SJSA1 (cell line): ENCODE results near the gene TMED4. TPM values are rescaled to one million over a fixed set of nuclear protein-coding genes. Genes with fewer than 3 reads are reported as not detected.
"Not testable (repeated sequence)": the region's sequence is repeated elsewhere in the genome, so short reads cannot be mapped to it uniquely, and the experiment has no call there.

ENCODE experiments used
- DNase-seq, 2 experiments: peaks; one replicate each; pipeline ENCODE4 v3.0.0-alpha.2; 2015 to 2020; ENCODE audit warnings: low spot score in 2 of 2, low read depth in 1 of 2
- H3K27ac ChIP-seq: fragments of 250-450 bp; sonication (Bioruptor Pico); 2 replicates; pipeline ENCODE4 v1.5.1; 2020; ENCODE audit warnings: mild to moderate bottlenecking, moderate library complexity
- H3K27me3 ChIP-seq: fragments of 250-450 bp; sonication (Bioruptor Pico); replicated peaks from 2 replicates; pipeline ENCODE4 v1.5.1; 2020; ENCODE audit warnings: mild to moderate bottlenecking, moderate library complexity
- H3K36me3 ChIP-seq: fragments of 250-450 bp; sonication (Bioruptor Pico); 2 replicates; pipeline ENCODE4 v1.5.1; 2020; ENCODE audit warnings: mild to moderate bottlenecking
- H3K4me1 ChIP-seq: fragments of 250-450 bp; sonication (Bioruptor Pico); replicated peaks from 2 replicates; pipeline ENCODE4 v1.6.1; 2021; ENCODE audit warnings: mild to moderate bottlenecking
- H3K4me3 ChIP-seq: fragments of 250-450 bp; sonication (Bioruptor Pico); 2 replicates; pipeline ENCODE4 v1.5.1; 2020; ENCODE audit warnings: mild to moderate bottlenecking
- H3K9me3 ChIP-seq: fragments of 250-450 bp; sonication (Bioruptor Pico); replicated peaks from 2 replicates; pipeline ENCODE4 v1.5.1; 2020; ENCODE audit warnings: mild to moderate bottlenecking
- total RNA-seq: library from RNA; depleted of rRNA; stranded (reverse); fragments of >200 nt; shearing (Covaris generic); gene quantifications from 2 replicates; pipeline ENCODE4 v1.2.3, GENCODE V29; 2014

Gene TMED4
- total RNA-seq, 1 experiment from 2014 or later, result 164 TPM

DNA sequence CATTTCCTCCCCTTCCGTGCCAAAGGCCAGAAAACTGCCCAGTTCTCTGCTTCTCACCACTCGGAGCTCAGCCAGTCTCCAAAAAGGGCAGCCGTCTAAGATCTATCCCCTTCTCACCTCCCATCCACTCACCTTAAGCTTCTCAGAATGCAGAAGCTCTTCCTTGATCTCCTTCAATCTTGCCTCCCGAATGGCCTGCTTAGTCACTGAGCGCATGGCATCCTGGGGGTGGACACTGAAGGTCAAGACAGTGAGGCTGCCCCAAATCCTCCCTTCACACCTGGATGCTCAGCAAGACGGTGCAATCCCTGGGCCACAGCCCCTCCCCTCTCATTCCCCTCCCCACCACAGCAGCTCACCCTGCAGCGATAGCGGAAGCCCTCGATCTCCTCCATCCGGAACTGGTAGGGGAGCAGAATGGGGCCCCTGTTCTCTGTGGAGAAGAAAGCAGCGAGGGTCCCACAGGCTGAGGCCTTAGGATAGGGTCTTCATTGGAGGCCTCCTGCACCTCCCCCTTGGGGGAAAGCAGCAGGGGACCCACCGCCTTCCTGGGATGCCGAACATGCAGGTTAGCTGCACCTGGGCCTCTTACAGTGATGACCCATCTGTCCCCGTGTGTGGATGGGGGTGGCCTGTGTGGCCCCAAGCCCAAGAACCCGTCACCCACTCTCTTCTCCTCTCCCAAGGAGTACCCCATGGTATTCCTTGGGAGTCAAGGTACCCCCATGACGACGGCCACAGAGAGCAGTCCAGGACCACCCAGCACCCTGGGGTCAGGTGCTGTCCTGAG lies 13.1 kb downstream of the TMED4 start:
- Histone ChIP-seq H3K27me3 (no peaks in the 10 kb centered on the region), H3K9me3 (no peaks in the 10 kb centered on the region), H3K4me1 (peaks cover 10% of the 10 kb centered on the region), H3K27ac (no peak overlapping the region), H3K4me3 (no peak overlapping the region), H3K36me3 (peaks cover 91% of the 10 kb centered on the region)
- DNase-seq, result no peak

DNA sequence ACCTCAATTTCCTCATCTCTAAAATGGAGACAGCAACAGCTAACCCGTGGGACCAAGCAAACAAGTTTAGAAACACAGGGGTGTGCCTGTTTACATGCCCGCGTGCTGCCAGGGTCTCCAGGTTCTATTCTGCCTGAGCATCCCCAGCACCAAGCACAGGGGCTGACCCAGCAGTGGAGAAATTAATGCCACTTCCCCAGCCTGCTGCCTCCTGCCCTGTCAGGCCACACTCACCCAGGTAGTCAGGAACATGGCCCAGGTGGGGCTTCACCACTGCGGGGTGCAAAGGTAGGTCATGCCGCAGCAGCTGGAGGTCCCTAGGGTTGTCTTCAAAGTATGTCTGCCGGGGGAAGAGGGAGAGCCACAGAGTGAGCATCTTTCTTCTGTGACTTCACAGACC lies 14.1 kb downstream of the TMED4 start:
- Histone ChIP-seq H3K27ac (no peak overlapping the region), H3K27me3 (no peaks in the 10 kb centered on the region), H3K9me3 (no peaks in the 10 kb centered on the region), H3K4me3 (no peak overlapping the region), H3K4me1 (peaks cover 8% of the 10 kb centered on the region), H3K36me3 (peaks cover 90% of the 10 kb centered on the region)
- no peak for DNase-seq

DNA sequence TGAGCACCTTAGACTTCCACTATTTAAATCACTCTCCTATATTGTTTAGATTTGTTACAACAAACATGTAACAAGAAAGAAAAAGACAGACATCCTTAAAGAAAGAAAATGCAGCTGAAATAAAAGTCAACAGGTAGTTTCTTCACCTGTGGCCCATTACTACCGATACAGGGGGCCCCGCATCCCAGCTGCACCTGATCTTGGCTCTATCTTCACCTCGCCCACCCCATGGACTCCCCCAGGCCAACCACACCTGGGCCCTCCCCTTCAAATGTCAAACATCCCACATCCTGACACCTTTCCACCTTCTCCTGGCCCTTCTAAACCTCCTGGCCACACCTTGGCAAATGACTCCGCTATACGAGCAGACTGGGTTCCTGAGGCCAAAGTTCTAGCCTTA lies 15.4 kb downstream of the TMED4 start:
- no peaks in the 10 kb centered on the region for H3K27me3 ChIP-seq
- no peak overlapping the region for H3K27ac ChIP-seq
- peaks cover 78% of the 10 kb centered on the region for H3K36me3 ChIP-seq
- DNase-seq, result no peak
- H3K4me3 ChIP-seq, result no peak overlapping the region
- peaks cover 9% of the 10 kb centered on the region; the same call in 1 of the 2 replicates for H3K4me1 ChIP-seq
- no peaks in the 10 kb centered on the region for H3K9me3 ChIP-seq

DNA sequence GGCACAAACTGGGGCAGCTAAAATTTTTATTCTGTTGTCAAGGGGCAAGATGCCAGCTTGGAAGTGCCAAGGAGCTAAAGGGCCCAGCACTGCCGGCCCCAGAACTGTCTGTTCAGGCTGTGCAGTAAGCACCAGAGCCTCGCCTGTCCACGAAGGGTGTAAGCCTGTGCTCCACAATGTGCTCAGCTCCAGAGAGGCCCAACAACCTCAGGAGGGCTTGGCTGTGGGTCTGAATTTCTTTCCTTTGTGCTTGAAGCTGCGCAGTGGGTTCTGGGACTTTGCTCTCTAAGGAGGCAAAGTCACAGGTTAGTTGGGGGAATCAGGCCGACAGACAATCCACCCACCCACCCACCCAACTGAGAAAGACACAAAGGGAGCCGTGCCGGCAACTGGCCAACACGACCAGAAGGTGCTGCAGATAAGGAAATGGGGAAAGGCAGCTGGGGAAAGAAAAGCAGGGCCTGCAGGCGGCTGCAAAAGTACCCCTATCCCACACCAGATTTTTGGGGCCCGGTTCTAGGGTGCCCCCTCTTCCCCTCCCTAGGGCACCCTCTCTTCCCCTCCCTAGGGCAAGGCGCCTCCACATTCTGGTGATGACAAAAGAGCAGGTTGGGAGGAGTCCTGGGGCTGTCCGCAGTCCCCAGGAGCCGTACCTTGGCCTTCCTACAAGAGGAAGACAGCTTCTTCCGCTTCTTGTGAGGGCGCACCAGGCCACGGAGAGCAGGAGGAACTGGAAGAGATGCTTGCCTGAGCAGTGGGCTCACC lies 16.1 kb downstream of the TMED4 start:
- Histone ChIP-seq H3K27ac (no peak overlapping the region), H3K9me3 (no peaks in the 10 kb centered on the region), H3K27me3 (no peaks in the 10 kb centered on the region), H3K4me3 (no peak overlapping the region), H3K36me3 (peaks cover 71% of the 10 kb centered on the region), H3K4me1 (peaks cover 9% of the 10 kb centered on the region; the same call in 1 of the 2 replicates)
- peak in 1 of 2 experiments; percentile 26 for DNase-seq

- peak; percentile 48 to 60 for DNase-seq
- H3K36me3 ChIP-seq, result peaks cover 63% of the 10 kb centered on the region
These were observed 16.8 kb downstream of the TMED4 start for GRCh38 chr7:44565097-44565794.

DNA sequence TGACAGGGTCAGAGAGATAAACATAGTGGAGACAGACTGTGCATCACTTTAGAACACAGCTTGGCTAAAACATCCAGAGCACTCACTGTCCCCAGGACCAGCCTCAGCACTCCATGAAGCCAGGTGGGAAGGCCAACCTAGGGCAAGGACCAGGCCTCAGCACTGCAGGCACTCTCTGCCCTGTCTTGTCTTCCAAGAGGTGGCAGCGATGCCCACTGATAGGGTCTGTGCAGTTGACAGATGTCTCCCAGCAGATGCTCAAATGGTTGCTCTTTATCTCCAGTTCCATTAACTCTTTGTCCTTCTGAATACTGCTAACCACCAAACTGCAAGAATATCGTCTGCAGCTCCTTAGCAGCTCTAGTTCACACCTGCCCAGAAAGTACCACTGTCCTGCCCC lies 17.4 kb downstream of the TMED4 start:
- Histone ChIP-seq H3K36me3 (peaks cover 57% of the 10 kb centered on the region), H3K4me1 (peaks cover 9% of the 10 kb centered on the region; the same call in 1 of the 2 replicates), H3K27ac (no peak overlapping the region), H3K9me3 (no peaks in the 10 kb centered on the region), H3K4me3 (no peak overlapping the region), H3K27me3 (no peaks in the 10 kb centered on the region)
- no peak for DNase-seq

More at GRCh38 chr7:44565097-44565794, 16.8 kb downstream of the TMED4 start:
- Histone ChIP-seq H3K27me3 (no peaks in the 10 kb centered on the region), H3K4me1 (peaks cover 9% of the 10 kb centered on the region; the same call in 1 of the 2 replicates), H3K9me3 (no peaks in the 10 kb centered on the region), H3K27ac (no peak overlapping the region), H3K4me3 (no peak overlapping the region)

DNA sequence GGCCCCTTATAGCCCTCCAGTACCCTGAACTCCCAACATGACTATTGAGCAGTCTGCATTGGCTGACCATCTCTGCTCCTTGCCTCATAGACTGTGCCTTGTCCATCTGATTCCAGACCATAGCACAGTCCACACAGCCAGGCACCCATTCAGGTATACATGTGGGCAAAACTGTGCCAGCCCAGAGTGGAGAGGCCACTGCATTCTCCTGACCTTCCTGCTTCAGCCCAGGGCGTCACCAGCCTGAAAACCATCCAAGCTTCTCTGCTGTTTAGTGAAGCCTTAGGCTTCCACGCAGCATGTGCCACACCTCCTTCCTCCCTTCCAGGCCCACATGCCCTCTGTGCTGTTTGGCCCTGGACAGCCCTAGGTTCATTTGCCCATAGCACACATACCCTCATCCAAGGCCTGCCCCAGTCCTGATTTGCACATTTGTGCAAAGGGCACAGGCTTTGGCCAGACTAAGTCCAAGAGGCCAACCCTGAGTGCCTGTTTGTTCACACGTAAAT lies 18.8 kb downstream of the TMED4 start:
- H3K27ac ChIP-seq, result no peak overlapping the region
- no peaks in the 10 kb centered on the region for H3K9me3 ChIP-seq
- peaks cover 43% of the 10 kb centered on the region for H3K36me3 ChIP-seq
- H3K27me3 ChIP-seq, result no peaks in the 10 kb centered on the region
- peaks cover 9% of the 10 kb centered on the region; the same call in 1 of the 2 replicates for H3K4me1 ChIP-seq
- DNase-seq, result no peak
- H3K4me3 ChIP-seq, result no peak overlapping the region

GRCh38 chr7:44562622-44562962 lies 19.4 kb downstream of the TMED4 start:
- not testable (repeated sequence) for DNase-seq, H3K9me3 ChIP-seq, H3K27me3 ChIP-seq, H3K4me1 ChIP-seq, H3K27ac ChIP-seq, H3K4me3 ChIP-seq
- peaks cover 37% of the 10 kb centered on the region for H3K36me3 ChIP-seq

GRCh38 chr7:44561962-44562621 lies 19.9 kb downstream of the TMED4 start:
- no peaks in the 10 kb centered on the region for H3K9me3 ChIP-seq
- H3K4me3 ChIP-seq, result no peak overlapping the region
- peaks cover 9% of the 10 kb centered on the region; the same call in 1 of the 2 replicates for H3K4me1 ChIP-seq
- no peaks in the 10 kb centered on the region for H3K27me3 ChIP-seq
- peaks cover 32% of the 10 kb centered on the region for H3K36me3 ChIP-seq
- peak in 1 of 2 experiments; percentile 16 for DNase-seq
- no peak overlapping the region for H3K27ac ChIP-seq

- Histone ChIP-seq H3K36me3 (peaks cover 29% of the 10 kb centered on the region), H3K9me3 (no peaks in the 10 kb centered on the region), H3K4me3 (no peak overlapping the region), H3K27me3 (no peaks in the 10 kb centered on the region), H3K4me1 (peaks cover 9% of the 10 kb centered on the region; the same call in 1 of the 2 replicates), H3K27ac (no peak overlapping the region)
- no peak for DNase-seq
These were observed 20.6 kb downstream of the TMED4 start for GRCh38 chr7:44561481-44561880.

- DNase-seq, result no peak
- Histone ChIP-seq H3K4me1 (peaks cover 9% of the 10 kb centered on the region; the same call in 1 of the 2 replicates), H3K4me3 (no peak overlapping the region), H3K9me3 (no peaks in the 10 kb centered on the region), H3K36me3 (peaks cover 11% of the 10 kb centered on the region), H3K27ac (no peak overlapping the region), H3K27me3 (0 out of 2 replicates have a peak, but pooled peaks cover 2% of the 10 kb centered on the region)
These were observed 22.5 kb downstream of the TMED4 start for GRCh38 chr7:44559485-44559884.

DNA sequence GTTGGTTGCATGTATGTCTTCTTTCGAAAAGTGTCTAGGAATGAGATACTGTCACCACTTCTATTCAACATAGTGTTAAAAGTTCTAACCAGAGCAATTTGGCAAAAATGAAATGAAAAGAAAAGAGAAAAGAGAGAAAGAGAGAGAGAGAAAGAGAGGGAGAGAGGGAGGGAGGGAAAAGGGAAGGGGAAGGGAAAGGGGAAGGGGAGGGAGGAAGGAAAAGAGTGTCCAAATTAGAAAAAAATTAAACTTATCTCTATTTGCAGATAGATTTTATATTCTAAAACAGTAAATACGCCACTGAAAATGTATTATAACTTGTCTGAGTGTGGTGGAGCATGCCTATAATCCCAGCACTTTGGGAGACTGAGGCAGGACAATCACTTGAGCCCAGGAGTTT lies 24.5 kb downstream of the TMED4 start:
- no peaks in the 10 kb centered on the region for H3K9me3 ChIP-seq
- no peak overlapping the region for H3K4me3 ChIP-seq
- no peak overlapping the region for H3K27ac ChIP-seq
- no peaks in the 10 kb centered on the region for H3K36me3 ChIP-seq
- H3K27me3 ChIP-seq, result peaks cover 2% of the 10 kb centered on the region; the same call in 1 of the 2 replicates
- peaks cover 5% of the 10 kb centered on the region; the same call in 1 of the 2 replicates for H3K4me1 ChIP-seq
- no peak for DNase-seq

GRCh38 chr7:44555350-44555749 lies 26.7 kb downstream of the TMED4 start:
- H3K4me3 ChIP-seq, result no peak overlapping the region
- no peaks in the 10 kb centered on the region for H3K4me1 ChIP-seq
- no peak overlapping the region for H3K27ac ChIP-seq
- no peak for DNase-seq
- no peaks in the 10 kb centered on the region for H3K36me3 ChIP-seq
- H3K27me3 ChIP-seq, result peaks cover 2% of the 10 kb centered on the region; the same call in 1 of the 2 replicates
- H3K9me3 ChIP-seq, result no peaks in the 10 kb centered on the region
